HepG2 (cell line): ENCODE data around the gene NCOR2. TPM values are rescaled to one million over a fixed set of nuclear protein-coding genes. Genes with fewer than 3 reads are reported as not detected.

Source experiments
- AKAP8 ChIP-seq: sonication (generic); formaldehyde crosslinking; IDR thresholded peaks from 2 replicates; pipeline ENCODE4 v1.5.1; 2020; ENCODE audit warnings: mild to moderate bottlenecking, missing genetic modification reagents
- ATM ChIP-seq: fragments of 450-650 bp; IDR thresholded peaks from 2 replicates; pipeline ENCODE4 v1.7.1; 2017; ENCODE audit warnings: mild to moderate bottlenecking, borderline replicate concordance
- BHLHE40 ChIP-seq: IDR thresholded peaks from 2 replicates; pipeline ENCODE4 v1.6.1; 2011; ENCODE audit warnings: low read length, improper control_type of control experiment
- FOSL2 ChIP-seq: sonication (generic); formaldehyde crosslinking; IDR thresholded peaks from 2 replicates; pipeline ENCODE4 v1.4.0; 2020; ENCODE audit warnings: missing genetic modification reagents
- FOXO1 ChIP-seq: sonication (generic); formaldehyde crosslinking; IDR thresholded peaks from 2 replicates; pipeline ENCODE4 v1.4.0; 2020; ENCODE audit warnings: missing genetic modification reagents
- HNRNPK ChIP-seq: fragments of 200-400 bp; formaldehyde crosslinking; IDR thresholded peaks from 2 replicates; pipeline ENCODE4 v1.6.1; 2018; ENCODE audit warnings: low read length, low read depth, moderate library complexity, mild to moderate bottlenecking; ENCODE audit not compliant: poor library complexity, severe bottlenecking
- ISL2 ChIP-seq: sonication (generic); formaldehyde crosslinking; IDR thresholded peaks from 2 replicates; pipeline ENCODE4 v1.5.0; 2020; ENCODE audit warnings: missing genetic modification reagents
- MAFG ChIP-seq: sonication (generic); formaldehyde crosslinking; IDR thresholded peaks from 2 replicates; pipeline ENCODE4 v1.5.1; 2020; ENCODE audit warnings: mild to moderate bottlenecking, missing genetic modification reagents
- MZF1 ChIP-seq: sonication (generic); formaldehyde crosslinking; IDR thresholded peaks from 2 replicates; pipeline ENCODE4 v1.8.1; 2023; ENCODE audit warnings: mild to moderate bottlenecking, missing genetic modification reagents, borderline replicate concordance
- PHF20 ChIP-seq: sonication (generic); formaldehyde crosslinking; IDR thresholded peaks from 2 replicates; pipeline ENCODE4 v1.5.0; 2020; ENCODE audit warnings: mild to moderate bottlenecking, missing genetic modification reagents
- RFXAP ChIP-seq: sonication (generic); formaldehyde crosslinking; IDR thresholded peaks from 2 replicates; pipeline ENCODE4 v1.4.0; 2020; ENCODE audit warnings: missing genetic modification reagents, borderline replicate concordance
- SIX4 ChIP-seq: sonication (generic); formaldehyde crosslinking; IDR thresholded peaks from 2 replicates; pipeline ENCODE4 v1.4.0; 2020; ENCODE audit warnings: missing genetic modification reagents
- SOX6 ChIP-seq, 2 experiments: fragments of 450-650 bp in 1 of 2; sonication (generic) in 1 of 2; formaldehyde crosslinking in 1 of 2; IDR thresholded peaks; 2 replicates each; pipeline versions ENCODE4 v1.4.0 to v1.6.1; 2017 to 2020; ENCODE audit warnings: antibody characterized with exemption in 1 of 2, mild to moderate bottlenecking in 1 of 2, missing genetic modification reagents in 1 of 2
- THAP11 ChIP-seq: IDR thresholded peaks from 2 replicates; pipeline ENCODE4 v1.6.1; 2016; ENCODE audit warnings: missing biosample characterization, missing genetic modification reagents
- ZMYM4 ChIP-seq: sonication (generic); formaldehyde crosslinking; IDR thresholded peaks from 2 replicates; pipeline ENCODE4 v1.8.1; 2023; ENCODE audit warnings: mild to moderate bottlenecking, missing genetic modification reagents
- ZNF20 ChIP-seq: sonication (generic); formaldehyde crosslinking; IDR thresholded peaks from 2 replicates; pipeline ENCODE4 v1.4.0; 2020; ENCODE audit warnings: mild to moderate bottlenecking, moderate library complexity, missing genetic modification reagents
- ZNF207 ChIP-seq: fragments of 450-650 bp; IDR thresholded peaks from 2 replicates; pipeline ENCODE4 v1.6.1; 2016; ENCODE audit warnings: antibody characterized with exemption, borderline replicate concordance
- ZNF367 ChIP-seq: sonication (generic); formaldehyde crosslinking; IDR thresholded peaks from 2 replicates; pipeline ENCODE4 v1.4.0; 2020; ENCODE audit warnings: missing genetic modification reagents, borderline replicate concordance
- ZNF709 ChIP-seq: sonication (generic); formaldehyde crosslinking; IDR thresholded peaks from 2 replicates; pipeline ENCODE4 v1.5.0; 2020; ENCODE audit warnings: mild to moderate bottlenecking, missing genetic modification reagents
- ZNF768 ChIP-seq: sonication (generic); formaldehyde crosslinking; IDR thresholded peaks from 2 replicates; pipeline ENCODE4 v1.4.0; 2020; ENCODE audit warnings: missing genetic modification reagents
- ZNF891 ChIP-seq: sonication (generic); formaldehyde crosslinking; IDR thresholded peaks from 2 replicates; pipeline ENCODE4 v1.5.0; 2020; ENCODE audit warnings: mild to moderate bottlenecking, missing genetic modification reagents
- polyA plus RNA-seq, 8 experiments: library from polyadenylated mRNA; depleted of rRNA in 3 of 8; stranded (reverse) in 7 of 8; unstranded in 1 of 8; fragments of >200 nt; fragmentation: Illumina TruSeq in 4 of 8; extraction: Trizol in 4 of 8; gene quantifications; 2 replicates each; pipeline versions ENCODE4 v1.2.1 to v1.2.3, GENCODE V29; 2011 to 2016; ENCODE audit warnings: low read depth in 4 of 8, missing spikeins in 1 of 8, mixed read lengths in 1 of 8; ENCODE audit not compliant: insufficient read depth in 1 of 8
- total RNA-seq, 5 experiments: library from RNA; depleted of rRNA; stranded (reverse); fragments of >200 nt; fragmentation: Illumina TruSeq; extraction: Trizol; gene quantifications; 2 replicates each; pipeline ENCODE4 v1.2.3, GENCODE V29; 2016; ENCODE audit warnings: low read depth in 1 of 5
- TF ChIP-seq, protein P1 (sequence below): sonication (generic); formaldehyde crosslinking; IDR thresholded peaks from 2 replicates; pipeline ENCODE4 v1.5.1; 2020; ENCODE audit warnings: mild to moderate bottlenecking, missing genetic modification reagents, borderline replicate concordance
- TF ChIP-seq, protein P2 (sequence below): sonication (generic); formaldehyde crosslinking; IDR thresholded peaks from 2 replicates; pipeline ENCODE4 v1.8.1; 2023; ENCODE audit warnings: mild to moderate bottlenecking, missing genetic modification reagents, borderline replicate concordance
- TF ChIP-seq, protein P3 (sequence below): sonication (generic); formaldehyde crosslinking; IDR thresholded peaks from 2 replicates; pipeline ENCODE4 v1.4.0; 2020; ENCODE audit warnings: missing genetic modification reagents

The NCOR2 gene
- total and polyA plus RNA-seq, 2 of the 13 experiments (the other 11 are each of a cell fraction or from before 2014, with no cell fraction given): 4.5 to 5.7 TPM

DNA sequence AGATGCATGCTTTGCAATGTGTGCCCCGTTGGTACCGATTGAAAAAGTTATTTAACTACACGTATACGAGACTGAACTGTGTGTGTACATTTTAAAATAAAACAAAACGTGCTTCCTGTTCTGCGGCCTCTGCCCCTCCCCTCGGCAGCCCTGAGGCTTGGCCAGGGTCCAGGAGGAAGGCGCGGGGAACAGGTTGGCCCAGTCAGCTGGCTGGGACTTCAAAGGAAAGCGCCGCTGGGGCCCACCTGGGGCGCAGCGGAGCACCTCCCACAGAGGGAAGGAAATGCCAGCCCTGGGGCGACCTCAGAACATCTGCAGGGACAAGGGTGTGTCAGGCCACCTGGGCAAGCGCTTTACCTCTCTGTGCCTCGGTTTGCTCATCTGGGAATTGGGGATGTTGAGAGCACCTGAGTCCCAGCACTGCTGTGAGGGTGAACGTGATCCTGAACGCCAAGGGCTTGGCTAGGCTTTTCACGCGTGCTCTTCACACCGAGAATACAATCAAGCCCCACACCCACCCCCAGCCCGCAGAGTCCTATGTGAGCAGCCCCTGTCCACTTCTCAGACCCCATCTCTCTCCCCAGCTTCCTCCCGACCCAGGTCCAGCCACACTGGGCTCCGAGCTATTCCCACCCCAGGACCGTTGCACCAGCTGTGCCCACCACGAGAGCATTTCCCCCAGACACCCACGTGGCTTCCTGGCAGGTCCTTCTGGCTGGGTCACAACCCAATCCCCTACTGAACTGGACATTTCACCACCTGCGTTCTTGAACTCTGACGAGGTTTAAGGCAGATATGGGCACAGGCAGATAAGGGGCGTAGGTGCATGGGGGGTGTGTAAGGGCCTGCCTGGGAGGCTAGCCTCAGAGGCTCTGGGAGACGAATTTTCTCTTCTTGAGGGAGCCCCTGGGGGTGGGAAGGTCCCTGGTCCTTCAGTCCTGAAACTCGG lies 41.9 kb upstream of the NCOR2 start (continued):
- TF ChIP-seq, protein P1, sequence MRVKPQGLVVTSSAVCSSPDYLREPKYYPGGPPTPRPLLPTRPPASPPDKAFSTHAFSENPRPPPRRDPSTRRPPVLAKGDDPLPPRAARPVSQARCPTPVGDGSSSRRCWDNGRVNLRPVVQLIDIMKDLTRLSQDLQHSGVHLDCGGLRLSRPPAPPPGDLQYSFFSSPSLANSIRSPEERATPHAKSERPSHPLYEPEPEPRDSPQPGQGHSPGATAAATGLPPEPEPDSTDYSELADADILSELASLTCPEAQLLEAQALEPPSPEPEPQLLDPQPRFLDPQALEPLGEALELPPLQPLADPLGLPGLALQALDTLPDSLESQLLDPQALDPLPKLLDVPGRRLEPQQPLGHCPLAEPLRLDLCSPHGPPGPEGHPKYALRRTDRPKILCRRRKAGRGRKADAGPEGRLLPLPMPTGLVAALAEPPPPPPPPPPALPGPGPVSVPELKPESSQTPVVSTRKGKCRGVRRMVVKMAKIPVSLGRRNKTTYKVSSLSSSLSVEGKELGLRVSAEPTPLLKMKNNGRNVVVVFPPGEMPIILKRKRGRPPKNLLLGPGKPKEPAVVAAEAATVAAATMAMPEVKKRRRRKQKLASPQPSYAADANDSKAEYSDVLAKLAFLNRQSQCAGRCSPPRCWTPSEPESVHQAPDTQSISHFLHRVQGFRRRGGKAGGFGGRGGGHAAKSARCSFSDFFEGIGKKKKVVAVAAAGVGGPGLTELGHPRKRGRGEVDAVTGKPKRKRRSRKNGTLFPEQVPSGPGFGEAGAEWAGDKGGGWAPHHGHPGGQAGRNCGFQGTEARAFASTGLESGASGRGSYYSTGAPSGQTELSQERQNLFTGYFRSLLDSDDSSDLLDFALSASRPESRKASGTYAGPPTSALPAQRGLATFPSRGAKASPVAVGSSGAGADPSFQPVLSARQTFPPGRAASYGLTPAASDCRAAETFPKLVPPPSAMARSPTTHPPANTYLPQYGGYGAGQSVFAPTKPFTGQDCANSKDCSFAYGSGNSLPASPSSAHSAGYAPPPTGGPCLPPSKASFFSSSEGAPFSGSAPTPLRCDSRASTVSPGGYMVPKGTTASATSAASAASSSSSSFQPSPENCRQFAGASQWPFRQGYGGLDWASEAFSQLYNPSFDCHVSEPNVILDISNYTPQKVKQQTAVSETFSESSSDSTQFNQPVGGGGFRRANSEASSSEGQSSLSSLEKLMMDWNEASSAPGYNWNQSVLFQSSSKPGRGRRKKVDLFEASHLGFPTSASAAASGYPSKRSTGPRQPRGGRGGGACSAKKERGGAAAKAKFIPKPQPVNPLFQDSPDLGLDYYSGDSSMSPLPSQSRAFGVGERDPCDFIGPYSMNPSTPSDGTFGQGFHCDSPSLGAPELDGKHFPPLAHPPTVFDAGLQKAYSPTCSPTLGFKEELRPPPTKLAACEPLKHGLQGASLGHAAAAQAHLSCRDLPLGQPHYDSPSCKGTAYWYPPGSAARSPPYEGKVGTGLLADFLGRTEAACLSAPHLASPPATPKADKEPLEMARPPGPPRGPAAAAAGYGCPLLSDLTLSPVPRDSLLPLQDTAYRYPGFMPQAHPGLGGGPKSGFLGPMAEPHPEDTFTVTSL: peak; percentile 79; the same call in 1 of the 2 replicates
- TF ChIP-seq ZNF891 (CRISPR knock-in tag) (no peak), HNRNPK (no peak), MAFG (CRISPR knock-in tag) (no peak), FOSL2 (CRISPR knock-in tag) (peak; percentile 62), RFXAP (CRISPR knock-in tag) (no peak; the same call in 1 of the 2 replicates), ZNF768 (CRISPR knock-in tag) (peak; percentile 66; the same call in 1 of the 2 replicates), ISL2 (CRISPR knock-in tag) (peak; percentile 80), ATM (no peak), THAP11 (CRISPR knock-in tag) (no peak), ZMYM4 (peak; percentile 57; the same call in 1 of the 2 replicates), AKAP8 (no peak), ZNF207 (no peak), ZNF709 (CRISPR knock-in tag) (no peak), PHF20 (CRISPR knock-in tag) (no peak), ZNF367 (CRISPR knock-in tag) (no peak), FOXO1 (CRISPR knock-in tag) (no peak), ZNF20 (CRISPR knock-in tag) (no peak), SOX6 (IDR thresholded peaks at IDR 0.05) (no peak), SOX6 (CRISPR knock-in tag; IDR thresholded peaks at IDR 0.05) (peak; percentile 90), SIX4 (CRISPR knock-in tag) (no peak), BHLHE40 (peak; percentile 45; the same call in 1 of the 2 replicates), MZF1 (CRISPR knock-in tag) (no peak)
- TF ChIP-seq, protein P2, sequence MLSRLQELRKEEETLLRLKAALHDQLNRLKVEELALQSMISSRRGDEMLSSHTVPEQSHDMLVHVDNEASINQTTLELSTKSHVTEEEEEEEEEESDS (CRISPR knock-in tag): no peak
- TF ChIP-seq, protein P3, sequence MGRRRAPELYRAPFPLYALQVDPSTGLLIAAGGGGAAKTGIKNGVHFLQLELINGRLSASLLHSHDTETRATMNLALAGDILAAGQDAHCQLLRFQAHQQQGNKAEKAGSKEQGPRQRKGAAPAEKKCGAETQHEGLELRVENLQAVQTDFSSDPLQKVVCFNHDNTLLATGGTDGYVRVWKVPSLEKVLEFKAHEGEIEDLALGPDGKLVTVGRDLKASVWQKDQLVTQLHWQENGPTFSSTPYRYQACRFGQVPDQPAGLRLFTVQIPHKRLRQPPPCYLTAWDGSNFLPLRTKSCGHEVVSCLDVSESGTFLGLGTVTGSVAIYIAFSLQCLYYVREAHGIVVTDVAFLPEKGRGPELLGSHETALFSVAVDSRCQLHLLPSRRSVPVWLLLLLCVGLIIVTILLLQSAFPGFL (CRISPR knock-in tag): no peak
